SKM-1 (cell line): ENCODE measurements around the gene CLDN9.
A peak's percentile ranks its signal among the peaks of the same experiment; 100 is the strongest.

ENCODE experiments used
- DNase-seq: peaks from one replicate; lab custom pipeline; 2025; ENCODE audit not compliant: unreplicated experiment; lab: John Stamatoyannopoulos, UW

CLDN9 gene

DNA sequence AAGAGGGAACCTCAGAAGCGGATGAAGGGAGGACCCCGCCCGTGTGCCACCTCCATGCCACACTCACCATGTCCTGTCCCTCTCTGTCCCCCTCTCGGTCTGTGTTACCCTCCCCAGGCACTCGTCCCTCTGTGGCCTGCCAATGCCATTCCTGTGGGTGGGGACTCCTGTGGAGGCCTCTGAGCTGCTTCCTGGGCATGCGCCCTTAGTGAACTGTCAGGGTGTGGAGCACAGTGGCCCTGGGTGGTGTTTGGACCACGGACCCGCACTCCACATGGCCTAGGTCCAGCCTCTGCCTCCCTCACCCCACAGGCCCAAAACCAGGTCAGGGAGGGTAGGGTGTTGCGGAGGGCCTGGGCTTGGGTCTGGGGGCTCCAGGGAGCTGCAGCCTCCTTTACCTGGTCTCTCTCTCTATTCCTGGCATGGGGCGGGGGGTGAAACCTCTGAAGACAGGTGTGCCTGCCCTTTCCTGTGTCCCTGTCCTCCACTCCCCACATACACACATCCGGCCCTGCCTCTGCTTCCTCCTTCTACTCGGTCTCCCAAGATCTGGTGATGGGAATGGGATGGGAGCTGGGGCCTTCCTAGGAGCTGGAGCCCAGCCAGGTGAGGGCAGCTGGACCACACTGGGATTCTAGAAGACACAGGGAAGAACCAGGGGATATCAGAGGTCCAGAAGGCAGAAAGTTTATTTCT, 21.0 kb upstream of the CLDN9 start:
- DNase-seq = no peak

- no peak for DNase-seq
Observed at GRCh38 chr16:2992383-2993081, 20.2 kb upstream of the CLDN9 start.

DNA sequence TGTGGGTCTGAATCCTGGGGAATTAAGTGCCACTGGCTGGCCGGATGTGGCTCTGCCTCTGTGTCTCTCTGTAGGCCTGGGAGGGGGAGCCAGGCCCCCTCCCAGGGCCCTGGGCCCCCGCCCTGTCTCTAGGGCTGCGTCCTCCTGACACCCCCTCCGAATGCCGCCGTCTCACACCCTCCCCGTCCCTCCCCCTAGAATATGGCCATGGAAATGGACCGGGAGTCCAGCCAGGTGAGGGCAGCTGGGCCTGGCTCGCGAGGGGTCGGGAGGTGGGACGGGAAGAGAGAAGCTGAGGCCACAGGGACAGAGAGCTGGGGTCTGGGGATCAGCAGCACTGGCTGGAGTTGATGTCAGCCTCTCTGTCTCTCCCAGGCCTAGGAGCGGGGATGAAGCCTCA, 16.4 kb upstream of the CLDN9 start:
- no peak for DNase-seq

GRCh38 chr16:2999929-3000328, 12.8 kb upstream of the CLDN9 start:
- DNase-seq = no peak

DNA sequence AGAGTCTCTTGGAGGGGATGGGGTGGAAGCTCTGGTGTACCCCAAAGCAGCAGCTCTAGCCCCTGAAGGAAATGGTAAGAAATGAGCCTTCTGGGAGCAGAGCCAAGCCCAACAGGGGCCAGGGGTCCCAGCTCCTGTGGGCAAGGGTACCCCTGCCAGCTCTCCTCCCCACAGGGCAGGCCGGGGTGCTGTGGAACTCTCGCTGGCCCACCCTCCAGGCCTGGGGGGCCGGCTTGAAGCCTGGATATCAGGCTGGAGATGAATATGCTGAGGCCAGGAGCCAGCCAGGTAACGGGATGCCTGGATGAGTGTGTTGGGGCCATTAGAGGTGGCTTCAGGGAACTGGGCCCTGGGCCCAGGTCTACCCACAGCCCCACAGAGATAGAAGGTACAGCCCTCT, 12.2 kb upstream of the CLDN9 start:
- no peak for DNase-seq

- DNase-seq = no peak
Observed at GRCh38 chr16:3001316-3001715, 11.4 kb upstream of the CLDN9 start.

GRCh38 chr16:3003582-3004270, 9.0 kb upstream of the CLDN9 start:
- peak; percentile 98 for DNase-seq

- no peak for DNase-seq
Observed at GRCh38 chr16:3004319-3004718, 8.4 kb upstream of the CLDN9 start.

- DNase-seq = no peak
Observed at GRCh38 chr16:3004781-3005284, 7.9 kb upstream of the CLDN9 start.

DNA sequence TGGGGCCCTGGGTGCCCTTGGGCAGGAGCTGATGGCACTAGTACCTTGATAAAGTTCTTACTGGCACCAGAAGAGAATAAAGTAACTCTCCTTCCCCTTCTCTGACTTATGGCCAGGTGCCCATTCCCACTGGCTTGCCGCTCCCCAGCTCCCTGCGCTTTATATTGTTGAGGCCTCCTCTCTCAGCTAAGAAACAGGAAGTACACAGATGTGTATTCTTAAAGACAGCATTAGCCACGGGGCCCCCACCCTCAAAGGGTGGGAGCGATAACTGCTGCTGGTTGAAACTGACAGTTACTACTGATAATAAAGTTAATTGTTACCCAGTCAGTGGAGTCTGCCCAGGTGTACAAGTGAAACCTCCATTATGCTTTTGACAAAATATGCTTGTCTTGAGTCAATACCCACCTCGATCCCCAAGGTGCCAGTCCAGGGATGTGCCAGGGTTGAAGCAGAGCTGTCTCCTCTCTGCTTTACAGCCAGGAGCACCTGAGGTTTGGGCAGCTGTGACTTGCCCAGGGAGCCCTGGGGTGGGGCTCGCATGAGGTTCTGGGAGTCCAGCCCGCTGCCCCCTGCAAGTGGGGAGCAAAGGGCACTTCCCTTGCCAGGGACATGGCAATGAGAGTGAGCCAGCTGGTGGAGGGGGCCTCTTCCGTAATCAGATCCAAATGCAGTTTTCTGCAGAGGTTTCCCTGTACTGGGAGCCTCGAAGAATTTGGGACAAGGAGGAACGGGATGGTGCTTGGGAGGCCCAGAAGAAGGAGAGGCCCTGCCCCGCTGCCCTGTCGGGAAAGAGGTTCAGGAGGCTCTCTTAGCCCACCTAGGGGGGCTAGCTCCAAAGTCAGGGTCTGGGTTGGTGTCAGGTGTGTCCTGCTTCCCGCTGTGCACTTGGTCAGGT, 5.4 kb upstream of the CLDN9 start:
- peak; percentile 21 for DNase-seq

GRCh38 chr16:3007957-3008689, 4.6 kb upstream of the CLDN9 start:
- DNase-seq = peak; percentile 56

GRCh38 chr16:3008690-3009037, 4.1 kb upstream of the CLDN9 start:
- DNase-seq = no peak

DNA sequence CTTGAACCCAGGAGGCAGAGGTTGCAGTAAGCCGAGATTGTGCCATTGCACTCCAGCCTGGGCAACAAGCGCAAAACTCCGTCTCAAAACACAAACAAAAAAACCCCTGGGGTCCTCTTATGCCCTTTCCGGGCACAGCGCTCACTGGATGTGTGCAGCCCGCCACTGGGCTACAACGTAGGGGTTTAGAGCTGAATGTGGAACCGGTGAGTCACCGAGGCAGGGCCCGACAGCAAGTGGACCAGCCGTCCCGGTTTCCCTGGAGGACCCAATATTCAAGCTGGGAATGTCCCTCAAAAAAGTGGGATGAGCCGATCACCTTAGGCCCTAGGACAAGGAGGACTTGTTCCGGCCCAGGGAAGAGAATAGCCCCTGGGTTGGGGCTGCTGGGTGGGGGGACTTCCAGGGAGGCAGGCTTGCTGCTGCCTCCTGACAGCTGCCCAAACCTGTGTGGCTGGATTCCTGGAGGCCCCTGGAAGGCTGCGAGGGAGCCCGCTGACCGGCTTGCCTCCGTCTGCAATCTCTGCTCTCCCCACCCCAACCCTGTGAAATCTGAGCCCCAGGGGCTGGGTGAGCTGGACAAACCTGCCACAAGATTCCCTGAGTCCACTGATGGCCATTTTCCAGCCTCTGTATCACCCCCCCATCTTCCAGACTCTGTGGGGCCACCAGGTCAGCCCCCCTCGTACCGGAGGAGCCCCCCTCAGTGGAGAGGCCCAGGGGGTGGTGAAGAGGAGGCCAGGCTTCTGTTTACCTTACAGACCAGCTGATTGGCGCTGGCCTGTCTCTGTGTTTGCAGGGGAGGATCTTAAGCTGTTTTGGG, 2.9 kb upstream of the CLDN9 start:
- DNase-seq = no peak

DNA sequence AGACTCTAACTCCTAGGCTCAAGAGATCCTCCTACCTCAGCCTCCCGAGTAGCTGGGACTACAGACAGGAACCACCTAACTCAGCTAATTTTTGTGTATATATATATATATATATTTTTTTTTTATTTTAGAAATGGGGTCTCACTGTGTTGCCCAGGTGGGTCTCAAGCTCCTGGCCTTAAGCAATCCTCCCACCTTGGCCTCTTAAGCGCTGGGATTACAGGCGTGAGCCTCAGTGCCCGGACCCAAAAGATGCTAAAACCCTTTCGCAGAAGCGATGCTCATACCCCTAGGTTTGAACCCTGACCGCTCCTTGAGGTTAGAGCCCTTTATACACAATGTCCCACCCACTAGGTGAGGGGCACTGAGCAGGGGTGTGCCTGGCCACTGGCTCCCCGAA, 2.2 kb upstream of the CLDN9 start:
- no peak for DNase-seq

GRCh38 chr16:3012246-3012645, 477 bp upstream of the CLDN9 start:
- DNase-seq = no peak

DNA sequence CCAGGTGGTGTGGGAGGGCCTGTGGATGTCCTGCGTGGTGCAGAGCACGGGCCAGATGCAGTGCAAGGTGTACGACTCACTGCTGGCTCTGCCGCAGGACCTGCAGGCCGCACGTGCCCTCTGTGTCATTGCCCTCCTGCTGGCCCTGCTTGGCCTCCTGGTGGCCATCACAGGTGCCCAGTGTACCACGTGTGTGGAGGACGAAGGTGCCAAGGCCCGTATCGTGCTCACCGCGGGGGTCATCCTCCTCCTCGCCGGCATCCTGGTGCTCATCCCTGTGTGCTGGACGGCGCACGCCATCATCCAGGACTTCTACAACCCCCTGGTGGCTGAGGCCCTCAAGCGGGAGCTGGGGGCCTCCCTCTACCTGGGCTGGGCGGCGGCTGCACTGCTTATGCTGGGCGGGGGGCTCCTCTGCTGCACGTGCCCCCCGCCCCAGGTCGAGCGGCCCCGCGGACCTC, 798 bp downstream of the CLDN9 start:
- DNase-seq = no peak

GRCh38 chr16:3013998-3014690, 1.4 kb downstream of the CLDN9 start:
- DNase-seq = no peak

DNA sequence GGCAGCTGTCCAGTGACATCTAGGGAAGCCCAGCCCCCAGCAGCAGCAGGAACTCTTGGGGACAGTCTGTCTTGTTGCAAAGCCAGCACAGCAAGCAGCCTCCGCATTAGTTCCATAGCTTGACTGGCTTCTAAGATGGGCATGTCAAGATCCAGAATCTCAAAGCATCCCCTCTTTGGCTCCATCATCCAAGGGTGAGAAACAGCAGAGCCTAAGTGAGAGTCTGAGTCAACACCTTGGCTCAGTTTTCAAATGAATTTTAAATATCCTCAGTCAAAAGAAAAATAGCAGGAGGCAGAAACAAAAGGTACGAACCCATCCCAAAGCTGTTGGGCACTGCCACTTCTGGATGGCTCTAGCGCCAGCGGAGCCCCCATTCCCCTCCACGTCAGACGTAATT, 2.2 kb downstream of the CLDN9 start:
- no peak for DNase-seq
